Central memory CD4-positive, alpha-beta T cell (primary cell): Measurements from ENCODE around the gene ADAM17.

Experiments used
- DNase-seq: peaks from one replicate; pipeline ENCODE4 v3.0.0; 2022

ADAM17 gene

GRCh38 chr2:9467687-9468086 lies 87.9 kb downstream of the ADAM17 start:
- no peak for DNase-seq

- no peak for DNase-seq
Measured at GRCh38 chr2:9466147-9466683, 89.4 kb downstream of the ADAM17 start.

- DNase-seq: no peak
Measured at GRCh38 chr2:9465170-9465569, 90.5 kb downstream of the ADAM17 start.

- no peak for DNase-seq
Measured at GRCh38 chr2:9463698-9464034, 92.0 kb downstream of the ADAM17 start.

GRCh38 chr2:9462886-9463697 lies 92.5 kb downstream of the ADAM17 start:
- no peak for DNase-seq

DNA sequence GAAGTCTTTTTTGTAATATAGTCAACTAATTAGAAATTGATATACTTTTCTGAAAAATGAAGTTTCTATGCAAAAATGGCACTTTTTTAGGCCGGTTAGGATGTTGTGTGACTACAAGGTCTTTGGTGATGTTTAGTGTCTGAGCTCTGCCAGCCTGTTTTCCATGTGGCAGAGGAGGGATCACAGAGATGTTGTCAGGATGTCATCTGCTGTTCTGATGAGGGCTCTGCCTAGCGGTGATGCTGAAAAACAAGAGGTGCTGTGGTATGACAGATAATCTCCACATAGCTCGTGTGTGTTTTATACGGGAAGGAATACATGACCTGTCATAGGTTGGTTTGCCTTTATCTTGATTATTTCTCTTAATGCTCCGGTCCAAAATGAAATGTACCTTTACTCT lies 93.3 kb downstream of the ADAM17 start:
- DNase-seq: no peak

GRCh38 chr2:9461079-9461478 lies 94.6 kb downstream of the ADAM17 start:
- DNase-seq: no peak

- no peak for DNase-seq
Measured at GRCh38 chr2:9460441-9461017, 95.1 kb downstream of the ADAM17 start.

GRCh38 chr2:9451231-9451630 lies 104.4 kb downstream of the ADAM17 start:
- DNase-seq: no peak

GRCh38 chr2:9445089-9445488 lies 110.5 kb downstream of the ADAM17 start:
- no peak for DNase-seq

DNA sequence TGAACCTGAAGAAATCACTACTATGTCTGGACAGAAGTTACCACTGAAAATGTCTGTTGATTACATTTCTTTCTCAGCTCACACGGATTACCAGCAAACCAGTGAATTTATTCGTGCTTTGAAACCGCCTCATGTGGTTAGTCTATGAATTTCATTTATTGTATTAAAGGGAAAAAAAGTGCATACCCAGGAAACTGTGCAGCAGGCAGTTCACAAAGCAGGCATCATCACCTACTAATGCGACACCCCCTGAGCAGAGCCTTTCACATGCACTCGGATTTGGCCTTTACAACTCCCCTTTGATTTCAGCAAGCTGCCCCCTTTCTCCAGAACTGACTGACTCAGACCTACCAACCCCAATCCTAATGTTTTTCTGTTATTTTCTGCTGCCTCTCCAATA lies 112.1 kb downstream of the ADAM17 start:
- DNase-seq: no peak

GRCh38 chr2:9441556-9441955 lies 114.1 kb downstream of the ADAM17 start:
- no peak for DNase-seq

DNA sequence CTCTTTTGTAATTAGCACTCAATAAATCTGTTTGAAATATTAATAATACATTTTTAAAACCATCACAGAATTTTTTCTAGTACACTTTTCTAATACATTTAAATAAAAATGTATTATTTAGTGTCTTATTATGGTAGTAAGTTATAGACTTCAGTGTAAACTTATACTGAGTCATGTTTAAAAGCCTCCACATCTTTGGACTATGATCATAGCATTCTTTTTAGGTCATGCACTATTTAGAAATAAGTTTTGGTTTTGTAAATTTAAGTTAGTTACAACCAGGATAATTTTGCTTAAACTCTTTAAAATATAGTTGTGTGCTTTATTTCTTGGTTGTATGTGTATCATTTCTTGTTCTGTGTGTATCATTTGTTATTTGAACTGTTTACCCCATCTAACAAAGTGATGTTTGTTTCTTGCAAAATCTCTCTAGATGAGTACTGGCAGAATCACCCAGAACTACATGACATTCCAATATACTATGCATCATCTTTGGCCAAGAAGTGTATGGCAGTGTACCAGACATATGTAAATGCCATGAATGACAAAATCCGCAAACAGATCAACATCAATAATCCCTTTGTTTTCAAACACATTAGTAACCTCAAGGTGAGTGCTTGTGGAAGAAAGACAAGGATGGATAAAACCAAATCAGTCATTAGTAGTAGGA lies 115.4 kb downstream of the ADAM17 start:
- no peak for DNase-seq

DNA sequence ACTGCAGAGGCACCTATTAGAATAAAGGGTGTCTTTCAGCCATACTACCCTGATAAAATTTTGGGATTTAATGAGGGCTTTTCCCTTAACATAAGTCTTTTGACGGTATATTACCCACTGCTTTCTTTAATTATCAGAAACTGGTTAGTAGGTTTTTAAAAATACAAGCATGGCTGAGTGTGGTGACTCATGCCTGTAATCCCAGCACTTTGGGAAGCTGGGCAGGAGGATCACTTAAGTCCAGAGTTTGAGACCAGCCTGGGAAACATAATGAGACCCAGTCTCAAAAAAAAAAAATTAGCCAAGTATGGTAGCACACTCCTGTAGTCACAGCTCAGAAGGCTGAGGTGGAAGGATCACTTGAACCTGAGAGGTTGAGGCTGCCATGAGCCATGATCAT lies 116.1 kb downstream of the ADAM17 start:
- DNase-seq: no peak
